HK-2 (cell line): ENCODE data around the gene UTF1.

ENCODE experiments used
- DNase-seq: peaks from one replicate; pipeline ENCODE4 v3.0.0-alpha.2; 2018; ENCODE audit not compliant: unreplicated experiment

UTF1 gene

DNA sequence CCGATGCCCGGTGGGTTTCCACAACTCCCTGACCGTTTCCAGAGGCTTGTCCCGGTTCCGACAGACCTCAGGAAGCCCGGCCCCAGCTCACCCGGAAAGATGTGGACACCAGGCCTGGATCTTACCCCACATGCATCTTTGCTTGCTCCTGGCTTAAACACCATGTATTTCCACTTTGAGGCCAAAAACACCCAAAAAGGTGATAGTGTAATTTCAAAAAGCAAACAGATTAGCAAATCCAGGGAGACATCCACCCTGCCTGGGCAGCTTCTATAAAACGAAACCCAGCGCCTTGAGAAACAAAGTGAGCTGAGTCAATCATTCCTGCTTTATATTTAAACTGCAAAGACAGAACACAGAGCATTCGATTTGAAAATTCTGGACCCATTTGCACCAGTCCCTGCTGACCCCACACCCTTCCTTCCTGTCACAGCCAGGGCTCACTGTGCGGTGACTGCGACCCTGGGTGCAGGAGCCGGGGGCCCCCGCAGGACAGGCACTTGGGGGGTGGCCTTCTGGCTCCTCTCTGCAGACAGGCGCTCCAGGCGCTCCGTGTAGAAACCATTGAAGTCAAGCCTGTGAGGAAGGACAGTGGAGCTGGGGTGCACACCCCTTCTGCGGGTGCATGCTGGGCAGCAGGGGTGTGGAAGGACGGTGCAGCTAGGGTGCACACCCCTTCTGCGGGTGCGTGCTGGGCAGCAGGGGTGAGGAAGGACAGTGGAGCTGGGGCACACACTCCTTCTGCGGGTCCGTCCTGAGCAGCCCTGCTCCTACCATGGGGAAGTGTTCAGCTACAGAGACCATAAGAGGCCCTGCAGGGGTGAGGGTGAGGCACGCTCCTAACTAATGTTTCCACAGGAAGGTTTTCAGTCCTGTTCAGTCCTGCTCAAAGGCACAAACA, 49.6 kb downstream of the UTF1 start:
- no peak for DNase-seq

- DNase-seq: no peak
Measured at GRCh38 chr10:133280391-133281059, 50.5 kb downstream of the UTF1 start.

DNA sequence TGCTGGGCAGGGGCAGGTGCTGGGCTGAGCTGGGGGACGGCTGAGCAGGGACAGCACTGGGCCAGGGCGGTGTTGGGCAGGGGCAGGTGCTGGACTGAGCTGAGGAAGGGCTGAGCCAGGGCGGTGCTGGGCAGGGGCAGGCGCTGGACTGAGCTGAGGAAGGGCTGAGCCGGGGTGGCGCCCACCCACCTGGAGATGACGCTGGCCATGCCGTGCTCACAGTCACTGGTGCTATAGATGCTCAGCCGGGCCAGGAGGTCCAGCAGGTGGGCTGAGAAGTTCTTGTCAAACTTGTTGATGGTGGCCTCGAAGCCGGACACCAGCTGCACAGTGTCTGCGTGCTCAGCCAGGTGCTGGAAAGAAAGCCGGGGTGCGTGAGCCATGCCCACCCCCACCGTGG, 51.1 kb downstream of the UTF1 start:
- DNase-seq: no peak
